ENCODE results near the gene CORO2B. TPM values are rescaled to one million over a fixed set of nuclear protein-coding genes. Genes with fewer than 3 reads are reported as not detected.

CORO2B gene
- total RNA-seq, 1 donor from 2014 or later: 1.0 TPM

GRCh38 chr15:68590721-68591389 lies 12.1 kb downstream of the CORO2B start:
- DNase-seq (ENCODE audit: low spot score): no peak
- Mint-ChIP-seq H3K27ac (peak overlapping the region; percentile 39), H3K27me3 (ENCODE audit: insufficient read depth, low read depth) (peaks cover 3% of the 10 kb centered on the region), H3K4me1 (peaks cover 74% of the 10 kb centered on the region), H3K36me3 (no peaks in the 10 kb centered on the region), H3K4me3 (no peak overlapping the region), H3K9me3 (no peaks in the 10 kb centered on the region)
- H3K4me1 ChIP-seq: peaks cover 44% of the 10 kb centered on the region
- no peaks in the 10 kb centered on the region for H3K27me3 ChIP-seq
- H3K9ac ChIP-seq: no peak overlapping the region
- no peak overlapping the region for H3K27ac ChIP-seq
- no peak overlapping the region for H3K4me3 ChIP-seq
- H3K36me3 ChIP-seq: no peaks in the 10 kb centered on the region
- H3K4me2 ChIP-seq: no peak overlapping the region
- H4K20me1 ChIP-seq (ENCODE audit: low read depth): no peaks in the 10 kb centered on the region
- H3K9me3 ChIP-seq (ENCODE audit: low read depth): no peaks in the 10 kb centered on the region
- H2AFZ ChIP-seq (replicated peaks): peak overlapping the region; percentile 77
- TF ChIP-seq, protein P1, sequence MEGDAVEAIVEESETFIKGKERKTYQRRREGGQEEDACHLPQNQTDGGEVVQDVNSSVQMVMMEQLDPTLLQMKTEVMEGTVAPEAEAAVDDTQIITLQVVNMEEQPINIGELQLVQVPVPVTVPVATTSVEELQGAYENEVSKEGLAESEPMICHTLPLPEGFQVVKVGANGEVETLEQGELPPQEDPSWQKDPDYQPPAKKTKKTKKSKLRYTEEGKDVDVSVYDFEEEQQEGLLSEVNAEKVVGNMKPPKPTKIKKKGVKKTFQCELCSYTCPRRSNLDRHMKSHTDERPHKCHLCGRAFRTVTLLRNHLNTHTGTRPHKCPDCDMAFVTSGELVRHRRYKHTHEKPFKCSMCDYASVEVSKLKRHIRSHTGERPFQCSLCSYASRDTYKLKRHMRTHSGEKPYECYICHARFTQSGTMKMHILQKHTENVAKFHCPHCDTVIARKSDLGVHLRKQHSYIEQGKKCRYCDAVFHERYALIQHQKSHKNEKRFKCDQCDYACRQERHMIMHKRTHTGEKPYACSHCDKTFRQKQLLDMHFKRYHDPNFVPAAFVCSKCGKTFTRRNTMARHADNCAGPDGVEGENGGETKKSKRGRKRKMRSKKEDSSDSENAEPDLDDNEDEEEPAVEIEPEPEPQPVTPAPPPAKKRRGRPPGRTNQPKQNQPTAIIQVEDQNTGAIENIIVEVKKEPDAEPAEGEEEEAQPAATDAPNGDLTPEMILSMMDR (IDR thresholded peaks at IDR 0.05): no peak
- no peak for TF ChIP-seq EZH2 (IDR thresholded peaks at IDR 0.05)
- no peak for TF ChIP-seq EZH2phosphoT487 (IDR thresholded peaks at IDR 0.05)
- no peaks in the 10 kb centered on the region for H3K79me2 ChIP-seq (ENCODE audit: low read depth)
- H3F3A ChIP-seq (ENCODE audit: low read depth): peaks cover 9% of the 10 kb centered on the region

DNA sequence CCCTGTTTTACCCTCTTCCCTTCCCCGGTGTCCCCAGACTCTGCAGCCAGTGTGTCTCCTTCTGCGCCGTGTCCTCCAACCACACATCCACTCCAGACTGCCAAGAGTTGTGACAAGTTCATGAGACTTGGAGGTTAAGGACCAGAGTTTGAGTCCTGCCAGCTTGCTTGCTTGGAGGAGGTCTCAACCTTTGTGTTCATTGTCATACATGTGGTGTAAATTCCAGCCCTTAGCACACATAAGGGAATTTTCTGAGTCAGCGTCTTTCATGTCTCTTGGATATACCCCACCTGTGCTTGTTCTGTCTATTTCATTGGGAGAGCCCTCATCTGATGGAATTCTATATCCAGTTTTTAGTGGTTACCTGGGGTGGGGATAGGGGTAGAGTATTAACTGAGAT lies 13.3 kb downstream of the CORO2B start:
- Mint-ChIP-seq H3K4me1 (peaks cover 74% of the 10 kb centered on the region), H3K27me3 (ENCODE audit: insufficient read depth, low read depth) (peaks cover 8% of the 10 kb centered on the region), H3K36me3 (peaks cover 2% of the 10 kb centered on the region), H3K9me3 (no peaks in the 10 kb centered on the region), H3K27ac (no peak overlapping the region), H3K4me3 (no peak overlapping the region)
- Histone ChIP-seq H3F3A (ENCODE audit: low read depth) (peaks cover 9% of the 10 kb centered on the region), H3K4me2 (no peak overlapping the region), H3K79me2 (ENCODE audit: low read depth) (no peaks in the 10 kb centered on the region), H3K27me3 (no peaks in the 10 kb centered on the region), H2AFZ (replicated peaks) (no peak overlapping the region), H3K36me3 (no peaks in the 10 kb centered on the region), H4K20me1 (ENCODE audit: low read depth) (no peaks in the 10 kb centered on the region), H3K4me3 (no peak overlapping the region), H3K9me3 (ENCODE audit: low read depth) (no peaks in the 10 kb centered on the region), H3K4me1 (peaks cover 48% of the 10 kb centered on the region), H3K27ac (no peak overlapping the region), H3K9ac (no peak overlapping the region)
- no peak for TF ChIP-seq EZH2phosphoT487 (IDR thresholded peaks at IDR 0.05)
- TF ChIP-seq, protein P1 (IDR thresholded peaks at IDR 0.05): no peak
- no peak for TF ChIP-seq EZH2 (IDR thresholded peaks at IDR 0.05)
- no peak for DNase-seq (ENCODE audit: low spot score)

- TF ChIP-seq, protein P1 (IDR thresholded peaks at IDR 0.05): no peak
- no peaks in the 10 kb centered on the region for H3K9me3 ChIP-seq (ENCODE audit: low read depth)
- peaks cover 53% of the 10 kb centered on the region for H3K4me1 ChIP-seq
- peaks cover 9% of the 10 kb centered on the region for H3F3A ChIP-seq (ENCODE audit: low read depth)
- H3K36me3 ChIP-seq: no peaks in the 10 kb centered on the region
- Mint-ChIP-seq H3K27ac (no peak overlapping the region), H3K4me1 (peaks cover 76% of the 10 kb centered on the region), H3K4me3 (no peak overlapping the region), H3K9me3 (no peaks in the 10 kb centered on the region), H3K27me3 (ENCODE audit: insufficient read depth, low read depth) (peaks cover 8% of the 10 kb centered on the region), H3K36me3 (peaks cover 2% of the 10 kb centered on the region)
- no peak overlapping the region for H2AFZ ChIP-seq (replicated peaks)
- H3K79me2 ChIP-seq (ENCODE audit: low read depth): no peaks in the 10 kb centered on the region
- no peak overlapping the region for H3K27ac ChIP-seq
- H3K9ac ChIP-seq: no peak overlapping the region
- no peaks in the 10 kb centered on the region for H3K27me3 ChIP-seq
- DNase-seq (ENCODE audit: low spot score): no peak
- no peaks in the 10 kb centered on the region for H4K20me1 ChIP-seq (ENCODE audit: low read depth)
- no peak overlapping the region for H3K4me3 ChIP-seq
- H3K4me2 ChIP-seq: no peak overlapping the region
Measured at GRCh38 chr15:68592544-68592943, 13.8 kb downstream of the CORO2B start.

Measured in neural progenitor cell (in vitro differentiated cells).